ENCODE data around the gene RAB4A. TPM values are rescaled to one million over a fixed set of nuclear protein-coding genes. Genes with fewer than 3 reads are reported as not detected.
A peak's percentile ranks its signal among the peaks of the same experiment; 100 is the strongest.

Gene RAB4A
- total and polyA plus RNA-seq, 2 of the 13 experiments (the other 11 are each of a cell fraction or from before 2014, with no cell fraction given): 56.0 to 80.1 TPM

- TF ChIP-seq MLXIP (CRISPR knock-in tag; IDR thresholded peaks at IDR 0.05; ENCODE audit: borderline replicate concordance) (no peak), ATF7-NPFF (CRISPR knock-in tag; IDR thresholded peaks at IDR 0.05; ENCODE audit: low read depth) (peak; percentile 80), RERE (CRISPR knock-in tag; IDR thresholded peaks at IDR 0.05; ENCODE audit: low read depth) (no peak), HNRNPL (IDR thresholded peaks at IDR 0.05; ENCODE audit: low read depth, low read length) (no peak), ZNF597 (CRISPR knock-in tag; IDR thresholded peaks at IDR 0.05) (no peak), ZNF660 (CRISPR knock-in tag; IDR thresholded peaks at IDR 0.05; ENCODE audit: borderline replicate concordance, low read depth) (no peak), MAFF (IDR thresholded peaks at IDR 0.05; ENCODE audit: low read depth, low read length) (no peak), MXD3 (CRISPR knock-in tag; IDR thresholded peaks at IDR 0.05) (no peak; the same call in 1 of the 2 replicates), ZNF350 (CRISPR knock-in tag; IDR thresholded peaks at IDR 0.05; ENCODE audit: borderline replicate concordance, low read depth) (no peak), NFE2 (CRISPR knock-in tag; IDR thresholded peaks at IDR 0.05) (no peak), ZNF768 (CRISPR knock-in tag; IDR thresholded peaks at IDR 0.05) (peak; percentile 22; the same call in 1 of the 2 replicates), ZNF280B (CRISPR knock-in tag; IDR thresholded peaks at IDR 0.05; ENCODE audit: borderline replicate concordance) (no peak), REXO4 (CRISPR knock-in tag; IDR thresholded peaks at IDR 0.05; ENCODE audit: borderline replicate concordance) (no peak)
These were observed 72.0 kb downstream of the RAB4A start, which contains the start of gene CCSAP (continued) for GRCh38 chr1:229342656-229343569.

Measured in HepG2 (cell line).